HL-60/S4 treated with phorbol 12-myristate 13-acetate at 8.2 ng/mL for 4 days and 3 days (cell line): ENCODE results near the gene MYO19.
"Not testable (repeated sequence)": the region's sequence is repeated elsewhere in the genome, so short reads cannot be mapped to it uniquely, and the experiment has no call there.

ENCODE experiments used
- in situ Hi-C: fragments of 300-500 bp; cut with MboI; formaldehyde crosslinking; loops from 2 replicates; pipeline ENCODE4 v1.15.0; 2022; ENCODE audit warnings: low sequenced_read_pairs

The MYO19 gene

DNA sequence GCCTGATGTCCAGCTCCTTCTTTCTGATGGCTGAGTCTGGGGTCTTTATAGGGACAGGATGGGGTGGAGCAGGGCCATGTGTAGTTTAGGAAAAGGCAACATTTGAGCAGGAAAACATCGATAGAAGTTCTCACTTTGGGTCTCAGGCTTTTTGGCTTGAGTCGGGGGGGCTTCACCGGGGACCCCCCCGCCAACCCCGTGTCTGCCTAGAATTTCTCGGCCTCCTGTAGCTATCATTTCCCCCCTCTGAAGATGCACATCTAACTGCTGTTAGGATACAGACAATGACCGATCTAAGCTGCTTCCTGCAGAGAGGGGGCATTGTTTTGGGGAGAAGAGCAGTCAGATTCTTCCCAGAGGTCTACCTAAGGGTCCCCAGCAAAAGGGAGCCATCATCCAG is 64.9 kb downstream of the MYO19 start:
- in situ Hi-C loops, result no loop called here

- in situ Hi-C loops, result no loop called here
Observed at GRCh38 chr17:36468903-36469635, 65.6 kb downstream of the MYO19 start.

GRCh38 chr17:36464765-36465088 is 69.9 kb downstream of the MYO19 start:
- in situ Hi-C loops, result no loop called here

DNA sequence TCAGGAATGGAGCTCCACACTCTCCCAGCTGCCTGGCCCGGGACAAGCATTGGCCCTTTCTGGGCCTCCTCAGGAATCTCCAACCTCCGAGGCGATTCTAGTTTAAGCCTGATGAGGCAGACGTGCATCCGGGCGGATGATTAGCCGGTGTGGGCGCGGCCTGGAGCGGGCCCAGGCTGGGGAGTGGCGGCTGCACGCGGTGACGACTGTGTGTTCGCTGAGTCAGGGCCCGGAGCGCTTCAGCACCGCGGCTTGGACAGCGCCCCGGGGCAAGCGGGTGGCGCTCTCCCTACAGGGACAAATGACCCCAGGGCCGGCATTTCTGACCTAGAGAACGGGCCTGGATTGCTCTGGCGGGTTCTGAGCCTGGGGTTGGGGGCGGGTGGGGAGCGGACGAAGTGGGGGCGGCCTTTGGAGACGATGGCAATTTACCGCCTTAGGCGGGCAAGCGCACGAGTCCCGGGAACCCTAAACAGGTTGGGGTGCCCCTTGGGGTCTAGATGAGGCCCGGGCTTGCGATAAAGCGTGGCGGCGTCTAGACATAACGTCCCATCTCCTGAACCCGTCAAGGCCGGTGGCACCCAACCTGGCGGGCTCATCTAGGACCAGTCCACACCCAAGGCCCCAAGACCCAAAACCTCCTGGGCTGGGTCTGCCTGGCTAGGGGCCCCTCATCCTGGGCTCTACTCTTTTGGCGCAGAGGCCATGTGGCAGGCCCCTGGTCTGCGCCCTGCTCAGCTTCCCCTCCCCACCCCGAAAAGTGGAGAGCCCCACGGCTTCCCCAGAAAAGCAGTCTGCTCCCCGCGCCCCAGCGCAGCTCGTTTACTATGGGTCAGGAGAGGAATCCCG is 70.5 kb downstream of the MYO19 start:
- in situ Hi-C loops, result no loop called here

- in situ Hi-C loops, result no loop called here
Observed at GRCh38 chr17:36461330-36462110, 73.1 kb downstream of the MYO19 start.

DNA sequence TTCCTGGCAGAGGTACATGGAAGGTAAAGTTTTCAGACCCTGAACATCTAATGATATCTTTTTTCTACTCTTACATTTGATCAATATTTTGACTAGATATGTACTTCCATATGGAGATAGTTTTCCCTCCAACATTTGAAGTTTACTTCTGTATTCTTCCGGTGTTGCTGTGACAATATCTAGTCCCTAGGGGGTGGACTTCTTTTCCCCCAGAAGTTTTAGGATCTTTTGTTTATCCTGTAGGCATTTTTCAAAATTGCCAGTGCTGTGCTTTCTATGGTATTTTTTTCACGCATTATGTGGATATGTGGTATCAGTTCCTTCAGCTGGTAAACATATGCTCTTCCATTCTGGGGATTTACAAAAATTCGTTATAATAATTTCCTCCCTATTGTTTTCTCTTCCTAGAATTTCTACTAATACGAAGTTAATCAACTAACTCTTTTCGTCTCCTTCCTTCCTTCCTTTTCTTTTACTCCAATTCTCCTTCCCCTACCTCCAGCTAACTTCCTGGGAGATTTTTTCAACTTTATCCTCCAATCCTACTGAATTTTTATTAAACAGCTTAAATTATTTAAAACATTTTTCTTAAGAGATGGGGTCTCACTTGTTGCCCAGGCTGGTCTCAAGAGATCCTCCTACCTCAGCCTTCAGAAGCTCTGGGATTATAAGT is 74.3 kb downstream of the MYO19 start:
- in situ Hi-C loops, result no loop called here

DNA sequence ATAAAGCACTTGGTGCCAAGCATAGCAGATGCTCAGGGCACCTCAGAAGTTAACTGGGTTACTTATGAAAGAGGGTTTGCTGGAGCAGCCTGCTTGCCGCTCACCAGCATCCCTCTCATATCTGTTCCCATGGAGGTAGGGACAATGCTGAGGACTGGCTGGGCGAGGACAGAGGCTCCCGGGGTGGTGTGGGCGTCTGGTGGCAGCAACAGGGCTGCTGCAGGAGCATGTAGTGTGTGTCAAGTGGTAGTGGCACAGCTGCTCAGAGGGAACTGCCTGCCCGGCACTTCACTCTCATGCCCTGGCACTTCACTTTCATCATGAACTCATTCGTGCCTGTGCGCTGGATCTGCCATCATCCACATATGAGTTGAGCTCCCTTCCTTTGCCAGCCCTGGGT is 75.1 kb downstream of the MYO19 start:
- in situ Hi-C loops, result no loop called here

DNA sequence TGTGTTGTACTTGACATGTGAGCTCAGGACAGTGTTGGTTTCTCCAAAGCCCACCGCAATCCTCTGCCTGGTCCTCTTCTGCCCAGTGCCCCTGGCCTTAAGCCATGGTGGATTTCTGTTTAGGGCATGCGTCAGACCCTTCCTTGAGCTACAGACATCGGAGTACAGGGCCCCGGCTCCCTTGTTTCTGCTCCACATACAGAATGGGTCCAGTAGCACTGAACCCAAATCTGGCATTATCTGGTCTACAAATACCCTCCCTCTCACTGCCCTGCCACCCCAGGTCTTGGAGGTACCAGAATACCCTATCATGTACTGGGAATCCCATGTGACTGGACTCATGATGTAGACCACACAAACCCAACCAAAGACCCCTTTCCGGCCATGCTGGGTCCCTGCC is 75.6 kb downstream of the MYO19 start:
- in situ Hi-C loops, result no loop called here

GRCh38 chr17:36457701-36458100 is 77.0 kb downstream of the MYO19 start:
- in situ Hi-C loops, result not testable (repeated sequence)

DNA sequence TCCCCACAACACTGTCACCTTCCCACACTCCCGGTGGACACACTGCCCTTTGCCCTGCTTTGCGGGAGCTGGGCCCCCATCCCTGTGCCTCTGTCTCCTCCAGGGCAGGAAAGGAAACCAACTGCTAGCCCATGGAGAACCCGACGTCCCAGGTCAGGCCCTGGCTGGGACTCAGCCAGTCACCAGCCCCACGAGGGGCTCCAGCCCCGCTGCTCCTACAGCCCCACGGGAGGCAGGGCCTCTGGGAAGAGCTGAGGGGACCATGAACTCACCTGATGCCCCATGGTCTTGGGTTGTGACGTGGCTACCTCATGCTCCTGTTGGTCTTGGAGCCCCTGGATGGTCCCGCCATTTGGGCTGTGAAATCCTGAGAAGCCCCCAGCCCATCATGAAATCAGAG is 81.8 kb downstream of the MYO19 start:
- in situ Hi-C loops, result not testable (repeated sequence)

- in situ Hi-C loops, result not testable (repeated sequence)
Observed at GRCh38 chr17:36449997-36450396, 84.7 kb downstream of the MYO19 start.
